ENCODE measurements around the gene MYCN.

Gene MYCN

GRCh38 chr2:15986644-15987043 lies 46.3 kb downstream of the MYCN start:
- H3K36me3 ChIP-seq (ENCODE audit: insufficient read depth, low read length), result no peaks in the 10 kb centered on the region
- H3K27ac ChIP-seq (ENCODE audit: low read depth, low read length), result no peak overlapping the region
- 92% methylated on average over 4 of the region's 4 CpGs for WGBS
- H3K27me3 ChIP-seq (ENCODE audit: insufficient read depth, low read length), result no peaks in the 10 kb centered on the region
- no peak overlapping the region for H3K4me3 ChIP-seq (ENCODE audit: low read length)
- peaks cover 29% of the 10 kb centered on the region for H3K4me1 ChIP-seq (ENCODE audit: insufficient read depth, low read length)
- H3K9ac ChIP-seq (ENCODE audit: low read depth, low read length), result no peak overlapping the region
- H3K9me3 ChIP-seq (ENCODE audit: insufficient read depth, low read depth, low read length), result no peaks in the 10 kb centered on the region

- Histone ChIP-seq H3K27ac (ENCODE audit: low read depth, low read length) (no peak overlapping the region), H3K27me3 (ENCODE audit: insufficient read depth, low read length) (no peaks in the 10 kb centered on the region), H3K4me1 (ENCODE audit: insufficient read depth, low read length) (peaks cover 19% of the 10 kb centered on the region), H3K4me3 (ENCODE audit: low read length) (no peak overlapping the region), H3K9me3 (ENCODE audit: insufficient read depth, low read depth, low read length) (no peaks in the 10 kb centered on the region), H3K36me3 (ENCODE audit: insufficient read depth, low read length) (no peaks in the 10 kb centered on the region), H3K9ac (ENCODE audit: low read depth, low read length) (no peak overlapping the region)
- WGBS, result 89% methylated on average over 4 of the region's 5 CpGs
Observed at GRCh38 chr2:15988733-15989132, 48.4 kb downstream of the MYCN start.

GRCh38 chr2:15989559-15989958 lies 49.2 kb downstream of the MYCN start:
- H3K4me3 ChIP-seq (ENCODE audit: low read length), result no peak overlapping the region
- 59% methylated on average over 6 of the region's 7 CpGs for WGBS
- H3K27ac ChIP-seq (ENCODE audit: low read depth, low read length), result no peak overlapping the region
- no peaks in the 10 kb centered on the region for H3K9me3 ChIP-seq (ENCODE audit: insufficient read depth, low read depth, low read length)
- peaks cover 16% of the 10 kb centered on the region for H3K4me1 ChIP-seq (ENCODE audit: insufficient read depth, low read length)
- no peaks in the 10 kb centered on the region for H3K27me3 ChIP-seq (ENCODE audit: insufficient read depth, low read length)
- H3K9ac ChIP-seq (ENCODE audit: low read depth, low read length), result no peak overlapping the region
- no peaks in the 10 kb centered on the region for H3K36me3 ChIP-seq (ENCODE audit: insufficient read depth, low read length)

GRCh38 chr2:15990151-15991101 lies 50.1 kb downstream of the MYCN start:
- H3K4me3 ChIP-seq (ENCODE audit: low read length), result no peak overlapping the region
- no peak overlapping the region for H3K9ac ChIP-seq (ENCODE audit: low read depth, low read length)
- H3K27me3 ChIP-seq (ENCODE audit: insufficient read depth, low read length), result no peaks in the 10 kb centered on the region
- H3K9me3 ChIP-seq (ENCODE audit: insufficient read depth, low read depth, low read length), result no peaks in the 10 kb centered on the region
- no peak overlapping the region for H3K27ac ChIP-seq (ENCODE audit: low read depth, low read length)
- WGBS, result 92% methylated on average over 11 of the region's 11 CpGs
- H3K36me3 ChIP-seq (ENCODE audit: insufficient read depth, low read length), result no peaks in the 10 kb centered on the region
- peaks cover 16% of the 10 kb centered on the region for H3K4me1 ChIP-seq (ENCODE audit: insufficient read depth, low read length)

GRCh38 chr2:15991231-15991630 lies 50.9 kb downstream of the MYCN start:
- no peak overlapping the region for H3K4me3 ChIP-seq (ENCODE audit: low read length)

GRCh38 chr2:15992457-15993231 lies 52.3 kb downstream of the MYCN start:
- WGBS, result 85% methylated on average over 10 of the region's 10 CpGs
- Histone ChIP-seq H3K9ac (ENCODE audit: low read depth, low read length) (no peak overlapping the region), H3K27ac (ENCODE audit: low read depth, low read length) (no peak overlapping the region), H3K36me3 (ENCODE audit: insufficient read depth, low read length) (no peaks in the 10 kb centered on the region), H3K9me3 (ENCODE audit: insufficient read depth, low read depth, low read length) (no peaks in the 10 kb centered on the region), H3K4me1 (ENCODE audit: insufficient read depth, low read length) (peaks cover 16% of the 10 kb centered on the region), H3K27me3 (ENCODE audit: insufficient read depth, low read length) (no peaks in the 10 kb centered on the region), H3K4me3 (ENCODE audit: low read length) (no peak overlapping the region)

More at GRCh38 chr2:15991231-15991630, 50.9 kb downstream of the MYCN start:
- Histone ChIP-seq H3K9ac (ENCODE audit: low read depth, low read length) (no peak overlapping the region), H3K27ac (ENCODE audit: low read depth, low read length) (peak overlapping the region; percentile 45; the same call in 1 of the 2 replicates), H3K36me3 (ENCODE audit: insufficient read depth, low read length) (no peaks in the 10 kb centered on the region), H3K27me3 (ENCODE audit: insufficient read depth, low read length) (no peaks in the 10 kb centered on the region), H3K9me3 (ENCODE audit: insufficient read depth, low read depth, low read length) (no peaks in the 10 kb centered on the region), H3K4me1 (ENCODE audit: insufficient read depth, low read length) (peaks cover 16% of the 10 kb centered on the region)
- 64% methylated on average over 3 of the region's 3 CpGs for WGBS

- H3K36me3 ChIP-seq (ENCODE audit: insufficient read depth, low read length), result no peaks in the 10 kb centered on the region
- H3K9ac ChIP-seq (ENCODE audit: low read depth, low read length), result no peak overlapping the region
- H3K27me3 ChIP-seq (ENCODE audit: insufficient read depth, low read length), result no peaks in the 10 kb centered on the region
- no peak overlapping the region for H3K4me3 ChIP-seq (ENCODE audit: low read length)
- peaks cover 16% of the 10 kb centered on the region for H3K4me1 ChIP-seq (ENCODE audit: insufficient read depth, low read length)
- H3K27ac ChIP-seq (ENCODE audit: low read depth, low read length), result no peak overlapping the region
- H3K9me3 ChIP-seq (ENCODE audit: insufficient read depth, low read depth, low read length), result no peaks in the 10 kb centered on the region
- 77% methylated on average over 6 of the region's 6 CpGs for WGBS
Observed at GRCh38 chr2:15993232-15993610, 52.9 kb downstream of the MYCN start.

- Histone ChIP-seq H3K36me3 (ENCODE audit: insufficient read depth, low read length) (no peaks in the 10 kb centered on the region), H3K27ac (ENCODE audit: low read depth, low read length) (no peak overlapping the region), H3K4me1 (ENCODE audit: insufficient read depth, low read length) (peaks cover 16% of the 10 kb centered on the region), H3K9me3 (ENCODE audit: insufficient read depth, low read depth, low read length) (no peaks in the 10 kb centered on the region), H3K27me3 (ENCODE audit: insufficient read depth, low read length) (no peaks in the 10 kb centered on the region), H3K9ac (ENCODE audit: low read depth, low read length) (no peak overlapping the region), H3K4me3 (ENCODE audit: low read length) (no peak overlapping the region)
- WGBS, result 91% methylated on average over 7 of the region's 7 CpGs
Observed at GRCh38 chr2:15993666-15994065, 53.3 kb downstream of the MYCN start.

GRCh38 chr2:15995603-15996002 lies 55.3 kb downstream of the MYCN start:
- H3K4me1 ChIP-seq (ENCODE audit: insufficient read depth, low read length), result peaks cover 15% of the 10 kb centered on the region
- no peaks in the 10 kb centered on the region for H3K36me3 ChIP-seq (ENCODE audit: insufficient read depth, low read length)
- H3K27ac ChIP-seq (ENCODE audit: low read depth, low read length), result no peak overlapping the region
- H3K27me3 ChIP-seq (ENCODE audit: insufficient read depth, low read length), result no peaks in the 10 kb centered on the region
- 97% methylated on average over 3 of the region's 3 CpGs for WGBS
- no peaks in the 10 kb centered on the region for H3K9me3 ChIP-seq (ENCODE audit: insufficient read depth, low read depth, low read length)
- H3K4me3 ChIP-seq (ENCODE audit: low read length), result no peak overlapping the region
- H3K9ac ChIP-seq (ENCODE audit: low read depth, low read length), result no peak overlapping the region
